GM19463 (cell line): ENCODE data around the gene SLC16A3.

ENCODE experiments used
- ATAC-seq: cut with Tn5 transposase; IDR thresholded peaks from one replicate; pipeline ENCODE4 v1.9.1; 2021; ENCODE audit warnings: mild to moderate bottlenecking, moderate library complexity; ENCODE audit not compliant: unreplicated experiment

The SLC16A3 gene

GRCh38 chr17:82221341-82221902 is 7.4 kb upstream of the SLC16A3 start:
- ATAC-seq = no peak

- ATAC-seq = no peak
Observed at GRCh38 chr17:82222816-82223215, 6.0 kb upstream of the SLC16A3 start.

- no peak for ATAC-seq
Observed at GRCh38 chr17:82223517-82223916, 5.3 kb upstream of the SLC16A3 start.

GRCh38 chr17:82224666-82225065 is 4.2 kb upstream of the SLC16A3 start:
- ATAC-seq = no peak

- ATAC-seq = no peak
Observed at GRCh38 chr17:82225368-82226029, 3.3 kb upstream of the SLC16A3 start.

GRCh38 chr17:82226146-82226808 is 2.6 kb upstream of the SLC16A3 start:
- ATAC-seq = no peak

- ATAC-seq = no peak
Observed at GRCh38 chr17:82226809-82227628, 1.8 kb upstream of the SLC16A3 start.

GRCh38 chr17:82227629-82228277 is 1.1 kb upstream of the SLC16A3 start:
- ATAC-seq = no peak

GRCh38 chr17:82228278-82228841 is 482 bp upstream of the SLC16A3 start:
- ATAC-seq = peak; percentile 38

GRCh38 chr17:82229698-82230608 is 1.1 kb downstream of the SLC16A3 start:
- ATAC-seq = no peak

- ATAC-seq = peak; percentile 42
Observed at GRCh38 chr17:82230609-82231311, 1.9 kb downstream of the SLC16A3 start.

- peak; percentile 11 for ATAC-seq
Observed at GRCh38 chr17:82231312-82231561, 2.4 kb downstream of the SLC16A3 start.

- ATAC-seq = no peak
Observed at GRCh38 chr17:82231562-82232321, 2.9 kb downstream of the SLC16A3 start.

GRCh38 chr17:82232322-82232820 is 3.5 kb downstream of the SLC16A3 start:
- ATAC-seq = no peak

- no peak for ATAC-seq
Observed at GRCh38 chr17:82232876-82233785, 4.3 kb downstream of the SLC16A3 start.

- no peak for ATAC-seq
Observed at GRCh38 chr17:82234211-82235055, 5.6 kb downstream of the SLC16A3 start.
